Panc1 (cell line): ENCODE data around the gene DNAJC16. TPM values are rescaled to one million over a fixed set of nuclear protein-coding genes. Genes with fewer than 3 reads are reported as not detected.

Experiments
- ATAC-seq: fragments of 200-7000 bp; cut with Tn5 transposase; 2 replicates; pipeline ENCODE4 v1.9.1; 2020; ENCODE audit warnings: mild to moderate bottlenecking, moderate library complexity
- BruUV-seq: library from RNA; stranded (reverse); fragments of 400-500 nt; replicated peaks from 2 replicates; lab custom pipeline; 2021; lab: Mats Ljungman, UMichigan
- CTCF ChIA-PET: fragments of 300-600 bp; sonication (Branson Sonifier 250); formaldehyde crosslinking; loops from one replicate; lab custom pipeline; 2022; ENCODE audit warnings: antibody characterized with exemption; lab: Charles Lee
- POLR2A ChIA-PET: fragments of 300-600 bp; sonication (Branson Sonifier 250); formaldehyde crosslinking; loops from one replicate; lab custom pipeline; 2022; ENCODE audit warnings: antibody characterized with exemption; lab: Charles Lee
- DNase-seq: peaks from one replicate; pipeline ENCODE4 v3.0.0-alpha.2; 2010; ENCODE audit warnings: low read depth, low spot score
- H3K27ac ChIP-seq: 2 replicates; pipeline ENCODE4 v1.5.1; 2011; ENCODE audit warnings: mild to moderate bottlenecking, low read length, inconsistent platforms
- H3K27me3 ChIP-seq: fragments of 200-500 bp; sonication (Bioruptor generic); 2 replicates; pipeline ENCODE4 v1.6.0; 2014; ENCODE audit warnings: low read length, inconsistent platforms; ENCODE audit not compliant: control insufficient read depth, insufficient read depth
- H3K36me3 ChIP-seq: fragments of 200-500 bp; sonication (Bioruptor generic); 2 replicates; pipeline ENCODE4 v1.5.1; 2014; ENCODE audit warnings: inconsistent platforms, mild to moderate bottlenecking, low read length, moderate library complexity; ENCODE audit not compliant: control insufficient read depth, insufficient read depth
- H3K4me1 ChIP-seq: 2 replicates; pipeline ENCODE4 v1.5.1; 2011; ENCODE audit warnings: inconsistent platforms, mild to moderate bottlenecking, low read length, moderate library complexity; ENCODE audit not compliant: control insufficient read depth, insufficient read depth
- H3K4me3 ChIP-seq, 2 experiments: 2 replicates each; pipeline ENCODE4 v1.5.1; 2011 to 2012; ENCODE audit warnings: low read depth in 2 of 2, low read length in 2 of 2, mild to moderate bottlenecking in 2 of 2, inconsistent platforms in 1 of 2, moderate library complexity in 1 of 2
- H3K9me3 ChIP-seq: fragments of 200-500 bp; sonication (Bioruptor generic); 2 replicates; pipeline ENCODE4 v1.5.1; 2014; ENCODE audit warnings: low read depth, mild to moderate bottlenecking, inconsistent platforms, low read length, moderate library complexity; ENCODE audit not compliant: control insufficient read depth, insufficient read depth
- POLR2AphosphoS5 ChIP-seq: IDR thresholded peaks from 2 replicates; pipeline ENCODE4 v1.6.1; 2012; ENCODE audit warnings: mild to moderate bottlenecking, low read depth, low read length, moderate library complexity
- SIN3A ChIP-seq: IDR thresholded peaks from 2 replicates; pipeline ENCODE4 v1.6.1; 2012; ENCODE audit warnings: low read depth, mild to moderate bottlenecking, low read length, moderate library complexity, borderline replicate concordance; ENCODE audit not compliant: insufficient read depth
- TCF7L2 ChIP-seq: IDR thresholded peaks from 2 replicates; pipeline ENCODE4 v1.6.1; 2011; ENCODE audit warnings: mild to moderate bottlenecking, low read depth, low read length, inconsistent platforms
- in situ Hi-C: cut with HindIII; loops from 2 replicates; pipeline ENCODE4 v1.10.0; 2016; ENCODE audit warnings: low sequenced_read_pairs, low pct_unique_long_range_greater_than_20kb
- intact Hi-C: fragments of 100-400 bp; cut with micrococcal nuclease; formaldehyde crosslinking; loops from one replicate; pipeline ENCODE4 v1.10.0; 2022; ENCODE audit not compliant: unreplicated experiment
- total RNA-seq: library from RNA; stranded (reverse); gene quantifications from one replicate; pipeline ENCODE4 v1.2.1, GENCODE V29; 2021; ENCODE audit not compliant: unreplicated experiment
- TF ChIP-seq, protein P1 (sequence below): fragments of 450-650 bp; IDR thresholded peaks from 2 replicates; pipeline ENCODE4 v1.5.1; 2017; ENCODE audit warnings: mild to moderate bottlenecking
- TF ChIP-seq, protein P2 (sequence below), 2 experiments: IDR thresholded peaks; 2 replicates each; pipeline ENCODE4 v1.6.1; 2011 to 2012; ENCODE audit warnings: low read depth in 2 of 2, control low read depth in 1 of 2, low read length in 1 of 2, mild to moderate bottlenecking in 1 of 2, moderate library complexity in 1 of 2; ENCODE audit not compliant: insufficient read depth in 1 of 2

The DNAJC16 gene
- total RNA-seq, 1 experiment from 2014 or later: 22.0 TPM

DNA sequence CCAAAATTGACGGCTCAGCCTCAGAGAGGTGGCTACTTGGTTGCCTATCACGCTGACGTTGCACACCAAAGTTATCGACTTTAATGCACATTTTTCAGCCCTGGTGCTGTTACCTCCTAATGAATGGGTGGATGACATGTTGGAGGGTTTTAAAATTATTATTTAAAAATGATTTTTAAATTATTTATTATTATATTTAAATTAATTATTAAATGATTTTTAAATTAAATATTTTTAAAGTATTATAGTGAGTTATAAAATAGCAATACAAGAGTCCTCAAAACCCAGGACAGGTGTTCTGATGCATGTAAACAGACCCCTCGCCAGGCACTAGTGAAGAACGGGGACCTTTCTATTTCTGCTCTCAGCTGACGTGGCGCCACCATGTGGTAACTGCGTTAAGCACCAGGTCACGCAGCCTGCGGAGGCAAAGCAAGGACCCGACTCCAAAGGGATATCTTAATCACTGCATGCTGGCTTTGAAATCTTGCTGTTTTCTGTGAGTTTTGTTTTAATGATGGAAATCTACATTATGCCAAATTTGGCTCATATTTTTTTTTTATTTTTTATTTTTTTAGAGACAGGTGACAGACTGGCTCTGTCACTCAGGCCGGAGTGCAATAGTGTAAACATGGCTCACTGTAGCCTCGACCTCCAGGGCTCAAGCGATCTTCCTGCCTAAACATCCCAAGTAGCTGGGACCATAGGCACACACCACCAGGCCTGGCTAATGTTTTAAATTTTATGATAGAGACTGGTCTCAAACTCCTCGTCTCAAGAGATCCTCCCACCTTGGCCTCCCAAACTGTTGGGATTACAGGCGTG lies 25.2 kb upstream of the DNAJC16 start:
- ChIA-PET CTCF (interaction anchor here (0.9 kb wide), 1 partner anchor 64 kb away, joined by 3 read pairs; the partner anchor contains the start of gene CTRC), POLR2A (no interaction called here)
- Histone ChIP-seq H3K27ac (no peak overlapping the region), H3K4me1 (no peaks in the 10 kb centered on the region), H3K4me3 (no peak overlapping the region), H3K27me3 (no peaks in the 10 kb centered on the region), H3K36me3 (no peaks in the 10 kb centered on the region), H3K9me3 (no peaks in the 10 kb centered on the region)
- no peak for TF ChIP-seq TCF7L2
- TF ChIP-seq, protein P1, sequence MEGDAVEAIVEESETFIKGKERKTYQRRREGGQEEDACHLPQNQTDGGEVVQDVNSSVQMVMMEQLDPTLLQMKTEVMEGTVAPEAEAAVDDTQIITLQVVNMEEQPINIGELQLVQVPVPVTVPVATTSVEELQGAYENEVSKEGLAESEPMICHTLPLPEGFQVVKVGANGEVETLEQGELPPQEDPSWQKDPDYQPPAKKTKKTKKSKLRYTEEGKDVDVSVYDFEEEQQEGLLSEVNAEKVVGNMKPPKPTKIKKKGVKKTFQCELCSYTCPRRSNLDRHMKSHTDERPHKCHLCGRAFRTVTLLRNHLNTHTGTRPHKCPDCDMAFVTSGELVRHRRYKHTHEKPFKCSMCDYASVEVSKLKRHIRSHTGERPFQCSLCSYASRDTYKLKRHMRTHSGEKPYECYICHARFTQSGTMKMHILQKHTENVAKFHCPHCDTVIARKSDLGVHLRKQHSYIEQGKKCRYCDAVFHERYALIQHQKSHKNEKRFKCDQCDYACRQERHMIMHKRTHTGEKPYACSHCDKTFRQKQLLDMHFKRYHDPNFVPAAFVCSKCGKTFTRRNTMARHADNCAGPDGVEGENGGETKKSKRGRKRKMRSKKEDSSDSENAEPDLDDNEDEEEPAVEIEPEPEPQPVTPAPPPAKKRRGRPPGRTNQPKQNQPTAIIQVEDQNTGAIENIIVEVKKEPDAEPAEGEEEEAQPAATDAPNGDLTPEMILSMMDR: peak; percentile 94
- no peak for DNase-seq
- BruUV-seq: no TSS peak
- in situ Hi-C loops (no loop called here), intact Hi-C loops (loop anchor here (5.0 to 10.0 kb wide), 2 partner anchors 67 to 179 kb away; partner anchors contain the start of gene CTRC)
- peak; percentile 92 for ATAC-seq

DNA sequence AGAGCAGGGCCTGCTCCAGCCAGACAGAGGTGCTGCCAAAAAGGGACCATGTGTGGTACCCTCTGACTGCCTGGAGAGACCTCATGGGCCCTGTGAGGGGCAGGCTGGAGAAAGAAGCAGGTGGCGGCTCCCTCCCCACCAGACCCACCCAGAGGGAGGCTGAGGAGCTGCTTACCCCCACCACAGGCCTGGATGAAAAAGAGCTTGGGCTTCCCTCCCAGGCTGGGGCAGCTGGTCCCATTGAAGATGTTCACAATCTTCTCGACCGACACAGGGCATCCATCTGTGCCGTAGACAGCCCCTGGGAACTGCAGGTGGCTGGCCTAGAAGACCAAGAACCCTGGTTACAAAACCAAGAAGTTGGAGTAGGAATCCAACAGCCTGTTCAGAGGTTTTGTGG lies 22.2 kb upstream of the DNAJC16 start:
- H3K27me3 ChIP-seq: no peaks in the 10 kb centered on the region
- DNase-seq: no peak
- ChIA-PET CTCF (no interaction called here), POLR2A (no interaction called here)
- no peak overlapping the region for H3K4me3 ChIP-seq
- no peak for TF ChIP-seq SIN3A
- TF ChIP-seq, protein P2, sequence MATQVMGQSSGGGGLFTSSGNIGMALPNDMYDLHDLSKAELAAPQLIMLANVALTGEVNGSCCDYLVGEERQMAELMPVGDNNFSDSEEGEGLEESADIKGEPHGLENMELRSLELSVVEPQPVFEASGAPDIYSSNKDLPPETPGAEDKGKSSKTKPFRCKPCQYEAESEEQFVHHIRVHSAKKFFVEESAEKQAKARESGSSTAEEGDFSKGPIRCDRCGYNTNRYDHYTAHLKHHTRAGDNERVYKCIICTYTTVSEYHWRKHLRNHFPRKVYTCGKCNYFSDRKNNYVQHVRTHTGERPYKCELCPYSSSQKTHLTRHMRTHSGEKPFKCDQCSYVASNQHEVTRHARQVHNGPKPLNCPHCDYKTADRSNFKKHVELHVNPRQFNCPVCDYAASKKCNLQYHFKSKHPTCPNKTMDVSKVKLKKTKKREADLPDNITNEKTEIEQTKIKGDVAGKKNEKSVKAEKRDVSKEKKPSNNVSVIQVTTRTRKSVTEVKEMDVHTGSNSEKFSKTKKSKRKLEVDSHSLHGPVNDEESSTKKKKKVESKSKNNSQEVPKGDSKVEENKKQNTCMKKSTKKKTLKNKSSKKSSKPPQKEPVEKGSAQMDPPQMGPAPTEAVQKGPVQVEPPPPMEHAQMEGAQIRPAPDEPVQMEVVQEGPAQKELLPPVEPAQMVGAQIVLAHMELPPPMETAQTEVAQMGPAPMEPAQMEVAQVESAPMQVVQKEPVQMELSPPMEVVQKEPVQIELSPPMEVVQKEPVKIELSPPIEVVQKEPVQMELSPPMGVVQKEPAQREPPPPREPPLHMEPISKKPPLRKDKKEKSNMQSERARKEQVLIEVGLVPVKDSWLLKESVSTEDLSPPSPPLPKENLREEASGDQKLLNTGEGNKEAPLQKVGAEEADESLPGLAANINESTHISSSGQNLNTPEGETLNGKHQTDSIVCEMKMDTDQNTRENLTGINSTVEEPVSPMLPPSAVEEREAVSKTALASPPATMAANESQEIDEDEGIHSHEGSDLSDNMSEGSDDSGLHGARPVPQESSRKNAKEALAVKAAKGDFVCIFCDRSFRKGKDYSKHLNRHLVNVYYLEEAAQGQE (IDR thresholded peaks at IDR 0.05; ENCODE audit: insufficient read depth in 1 of 2, low read depth in 2 of 2, low read length in 1 of 2): no peak
- intact Hi-C loops (loop anchor here (5.0 to 10.0 kb wide), 2 partner anchors 70 to 182 kb away; partner anchors contain the start of gene CTRC), in situ Hi-C loops (no loop called here)
- H3K27ac ChIP-seq: no peak overlapping the region
- no peaks in the 10 kb centered on the region for H3K9me3 ChIP-seq
- ATAC-seq: no peak
- H3K4me1 ChIP-seq: no peaks in the 10 kb centered on the region
- H3K36me3 ChIP-seq: no peaks in the 10 kb centered on the region
- BruUV-seq: no TSS peak

DNA sequence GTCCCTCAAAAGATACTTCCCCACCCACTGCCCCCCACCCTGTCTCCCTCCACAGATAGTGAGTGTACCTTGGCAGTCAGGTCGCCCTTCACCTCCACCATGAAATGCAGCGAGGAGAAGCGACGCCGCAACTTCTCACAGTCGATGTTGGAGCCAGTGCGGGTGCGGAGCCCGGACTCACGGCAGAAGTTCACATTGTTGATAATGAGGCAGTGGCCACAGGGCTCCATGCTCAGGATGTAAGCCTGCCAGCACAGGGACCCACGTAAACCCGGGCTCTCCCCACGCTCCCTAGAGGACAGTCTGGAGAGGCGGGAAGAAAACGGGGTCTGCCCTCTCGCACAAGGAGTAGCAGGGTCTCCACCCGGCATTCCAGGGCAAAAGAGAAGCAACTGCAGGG lies 19.8 kb upstream of the DNAJC16 start:
- DNase-seq (no peak), ATAC-seq (no peak)
- H3K9me3 ChIP-seq: no peaks in the 10 kb centered on the region
- CTCF ChIA-PET: no interaction called here
- no peaks in the 10 kb centered on the region for H3K27me3 ChIP-seq
- TF ChIP-seq TCF7L2 (no peak), POLR2AphosphoS5 (no peak), SIN3A (no peak)
- TF ChIP-seq, protein P1: no peak
- TF ChIP-seq, protein P2 (IDR thresholded peaks at IDR 0.05; ENCODE audit: insufficient read depth in 1 of 2, low read depth in 2 of 2, low read length in 1 of 2): no peak
- in situ Hi-C loops (no loop called here), intact Hi-C loops (loop anchor here (10.0 kb wide), 1 partner anchor 72 kb away; the partner anchor contains the start of gene CTRC)
- H3K4me3 ChIP-seq: no peak overlapping the region
- POLR2A ChIA-PET: no interaction called here
- no peaks in the 10 kb centered on the region for H3K4me1 ChIP-seq
- H3K27ac ChIP-seq: no peak overlapping the region
- no peaks in the 10 kb centered on the region for H3K36me3 ChIP-seq
- BruUV-seq: no TSS peak
